Fibroblast of mammary gland (primary cell): ENCODE measurements around the gene MGAT5.
A peak's percentile ranks its signal among the peaks of the same experiment; 100 is the strongest.

Experiments
- DNase-seq: peaks from one replicate; pipeline ENCODE4 v3.0.0-alpha.2; 2010; ENCODE audit warnings: low read depth
- H3K4me3 ChIP-seq: 2 replicates; pipeline ENCODE4 v1.5.1; 2011; ENCODE audit warnings: low read depth, mild to moderate bottlenecking, low read length, moderate library complexity; ENCODE audit not compliant: control insufficient read depth
- CTCF ChIP-seq: conservative IDR thresholded peaks from 2 replicates; pipeline ENCODE4 v1.5.1; 2011; ENCODE audit warnings: low read depth, low read length, inconsistent platforms; ENCODE audit not compliant: control insufficient read depth, insufficient read depth

Gene MGAT5

GRCh38 chr2:134323777-134324176 is 69.9 kb downstream of the MGAT5 start:
- no peak overlapping the region for H3K4me3 ChIP-seq
- no peak for TF ChIP-seq CTCF
- no peak for DNase-seq

- DNase-seq = no peak
- H3K4me3 ChIP-seq = no peak overlapping the region
- TF ChIP-seq CTCF = no peak
Measured at GRCh38 chr2:134324430-134324829, 70.6 kb downstream of the MGAT5 start.

GRCh38 chr2:134324947-134325346 is 71.1 kb downstream of the MGAT5 start:
- DNase-seq = no peak
- TF ChIP-seq CTCF = no peak
- no peak overlapping the region for H3K4me3 ChIP-seq

GRCh38 chr2:134325696-134326095 is 71.8 kb downstream of the MGAT5 start:
- DNase-seq = no peak
- no peak overlapping the region for H3K4me3 ChIP-seq
- no peak for TF ChIP-seq CTCF

GRCh38 chr2:134327367-134327766 is 73.5 kb downstream of the MGAT5 start:
- no peak overlapping the region for H3K4me3 ChIP-seq
- DNase-seq = peak; percentile 63
- TF ChIP-seq CTCF = no peak

GRCh38 chr2:134331081-134331480 is 77.2 kb downstream of the MGAT5 start:
- TF ChIP-seq CTCF = no peak
- no peak overlapping the region for H3K4me3 ChIP-seq
- DNase-seq = no peak

- H3K4me3 ChIP-seq = no peak overlapping the region
- no peak for TF ChIP-seq CTCF
- DNase-seq = peak; percentile 36
Measured at GRCh38 chr2:134333646-134334189, 79.8 kb downstream of the MGAT5 start.
